GM21381 (cell line): Measurements from ENCODE around the gene KRT84.

ENCODE experiments used
- ATAC-seq: cut with Tn5 transposase; IDR thresholded peaks from one replicate; pipeline ENCODE4 v1.9.1; 2021; ENCODE audit warnings: mild to moderate bottlenecking, moderate library complexity; ENCODE audit not compliant: unreplicated experiment

Gene KRT84, protein sequence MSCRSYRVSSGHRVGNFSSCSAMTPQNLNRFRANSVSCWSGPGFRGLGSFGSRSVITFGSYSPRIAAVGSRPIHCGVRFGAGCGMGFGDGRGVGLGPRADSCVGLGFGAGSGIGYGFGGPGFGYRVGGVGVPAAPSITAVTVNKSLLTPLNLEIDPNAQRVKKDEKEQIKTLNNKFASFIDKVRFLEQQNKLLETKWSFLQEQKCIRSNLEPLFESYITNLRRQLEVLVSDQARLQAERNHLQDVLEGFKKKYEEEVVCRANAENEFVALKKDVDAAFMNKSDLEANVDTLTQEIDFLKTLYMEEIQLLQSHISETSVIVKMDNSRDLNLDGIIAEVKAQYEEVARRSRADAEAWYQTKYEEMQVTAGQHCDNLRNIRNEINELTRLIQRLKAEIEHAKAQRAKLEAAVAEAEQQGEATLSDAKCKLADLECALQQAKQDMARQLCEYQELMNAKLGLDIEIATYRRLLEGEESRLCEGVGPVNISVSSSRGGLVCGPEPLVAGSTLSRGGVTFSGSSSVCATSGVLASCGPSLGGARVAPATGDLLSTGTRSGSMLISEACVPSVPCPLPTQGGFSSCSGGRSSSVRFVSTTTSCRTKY

GRCh38 chr12:52385226-52385702 is at the start of gene KRT84:
Gene KRT84, minus strand, starts transcription at chr12:52385652. Its CDS starts 67 bp downstream, at chr12:52385585.
- no peak for ATAC-seq

DNA sequence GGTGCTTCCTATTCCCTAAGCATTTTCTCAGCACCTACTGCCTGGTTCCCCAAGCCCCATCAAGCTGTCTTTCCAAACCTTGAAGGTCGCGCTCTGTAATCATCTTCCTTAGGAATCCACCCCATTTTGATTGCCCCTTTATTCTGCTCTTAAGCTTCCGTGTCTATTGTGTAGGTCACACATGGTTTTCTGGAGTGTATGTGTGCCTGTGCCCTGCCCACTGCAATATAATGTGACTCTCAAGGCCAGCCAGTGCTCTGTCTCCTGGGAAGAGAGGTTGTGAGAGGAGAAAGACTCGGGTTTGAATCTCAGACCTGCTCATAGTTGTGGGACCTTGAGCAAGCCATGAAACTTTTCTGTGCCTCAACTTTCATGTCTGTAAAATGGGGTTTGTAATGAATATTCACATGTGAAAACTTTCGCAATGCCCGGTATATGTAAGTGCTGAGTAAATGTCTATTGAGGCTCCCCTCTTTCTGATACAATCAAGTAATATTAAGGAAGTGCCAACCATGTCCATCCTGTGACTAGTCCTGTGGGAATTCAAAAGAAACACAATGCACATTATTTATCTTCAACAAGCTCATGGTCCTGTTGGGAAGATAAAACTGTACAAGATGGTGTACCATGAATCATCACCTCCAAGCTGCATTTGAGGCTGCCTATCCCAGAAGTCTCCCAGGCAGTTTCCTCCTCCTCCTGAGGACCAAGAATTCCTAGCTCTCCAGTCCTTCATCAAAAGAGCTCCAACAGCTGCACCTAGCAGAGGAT is 49.5 kb upstream of the KRT84 start:
- no peak for ATAC-seq

- no peak for ATAC-seq
Observed at GRCh38 chr12:52434081-52434733, 48.8 kb upstream of the KRT84 start, which contains the start of gene KRT75. Gene KRT75, minus strand, starts transcription at chr12:52434371. Its CDS starts 67 bp downstream, at chr12:52434304.

DNA sequence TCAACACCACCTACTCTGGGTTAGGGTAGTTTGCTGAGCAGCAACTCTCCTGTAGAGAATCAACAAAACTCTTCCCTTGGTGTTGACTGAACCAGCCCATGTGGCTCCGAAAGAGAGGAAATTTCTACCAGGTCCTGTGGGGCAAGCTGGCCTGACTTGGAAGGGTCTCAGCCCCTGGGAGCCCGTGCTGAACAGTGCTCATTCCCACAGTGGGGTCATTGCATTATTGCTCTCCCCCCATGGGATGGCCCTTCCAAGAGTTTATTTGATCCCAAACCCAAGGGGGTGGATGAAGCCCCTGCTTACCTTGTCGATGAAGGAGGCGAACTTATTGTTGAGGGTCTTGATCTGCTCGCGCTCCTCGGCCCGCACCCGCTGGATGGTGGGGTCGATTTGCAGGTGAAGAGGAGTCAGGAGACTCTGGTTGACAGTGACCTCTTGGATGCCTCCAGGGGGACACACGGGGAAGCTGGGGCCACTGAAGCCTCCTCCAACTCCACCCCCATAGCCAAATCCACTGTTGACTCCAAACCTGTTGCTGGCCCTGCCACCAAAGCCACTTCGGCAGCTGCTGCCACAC is 48.1 kb upstream of the KRT84 start:
- ATAC-seq, result no peak

DNA sequence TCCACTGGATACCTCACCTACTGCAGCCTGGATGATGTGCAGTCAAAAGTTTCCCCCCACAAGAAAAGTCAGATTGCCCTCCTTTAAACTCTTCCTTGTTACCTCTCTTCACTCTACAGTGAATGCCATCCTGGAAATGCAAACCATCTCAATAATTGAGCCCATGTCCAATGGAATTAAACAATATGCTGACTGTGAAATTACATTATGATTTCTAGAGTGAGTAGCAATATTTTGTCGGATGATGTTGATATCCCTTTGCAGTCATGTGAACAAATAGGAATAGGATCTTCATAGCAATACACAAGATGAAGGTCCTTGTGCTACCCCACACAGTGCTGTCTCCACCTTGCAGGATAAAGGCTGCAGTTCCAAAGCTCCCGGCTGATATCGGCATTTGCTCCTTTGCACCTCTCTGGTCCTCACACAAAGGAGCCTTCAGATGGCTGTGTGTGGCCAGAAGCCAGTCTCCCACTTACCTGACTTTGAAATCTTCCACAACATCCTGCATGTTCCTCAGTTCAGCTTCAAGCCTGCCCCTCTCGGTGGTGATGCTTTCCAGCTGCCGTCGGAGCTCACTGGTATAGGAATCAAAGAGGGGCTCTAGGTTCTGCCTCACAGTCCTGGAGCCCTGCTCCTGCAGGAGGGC is 47.2 kb upstream of the KRT84 start:
- no peak for ATAC-seq

- ATAC-seq, result no peak
Observed at GRCh38 chr12:52428121-52428520, 42.7 kb upstream of the KRT84 start.

DNA sequence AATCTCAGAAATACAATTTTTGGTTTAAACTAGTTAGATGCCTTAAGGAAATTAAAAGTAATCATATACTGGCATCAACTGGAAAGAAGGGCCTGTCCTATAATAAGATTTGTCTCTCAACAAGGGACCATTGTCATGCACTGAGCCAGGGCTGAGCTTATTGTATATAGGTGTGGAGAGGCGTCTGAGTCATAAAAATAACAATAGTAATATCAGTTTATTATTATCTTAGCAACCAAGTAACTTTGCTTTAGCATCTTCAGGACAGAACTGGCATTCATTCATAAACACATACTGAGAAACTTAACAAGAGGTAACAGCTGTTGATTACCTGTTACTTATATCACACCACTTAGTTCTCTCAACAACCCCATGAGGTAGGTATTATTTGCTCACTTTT is 41.6 kb upstream of the KRT84 start:
- ATAC-seq, result no peak

- ATAC-seq, result no peak
Observed at GRCh38 chr12:52426034-52426433, 40.6 kb upstream of the KRT84 start.

DNA sequence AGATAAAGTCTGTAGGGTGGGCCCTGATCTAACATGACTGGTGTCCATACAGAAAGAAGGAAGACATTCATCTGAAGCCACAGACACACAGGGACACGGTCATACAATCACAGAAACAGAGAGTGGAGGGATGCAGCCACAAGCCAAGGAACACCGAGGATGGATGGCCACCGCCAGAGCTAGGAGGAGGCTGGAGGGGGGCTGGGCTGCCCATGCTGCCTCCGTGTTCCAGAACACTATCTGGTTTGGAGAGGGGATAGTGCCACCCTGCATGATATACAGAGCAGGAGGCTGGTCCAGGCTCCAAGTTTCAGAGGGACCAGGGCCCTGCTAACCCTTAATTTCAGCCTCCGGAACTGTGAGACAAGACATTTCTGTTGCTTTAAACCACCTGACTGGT is 40.0 kb upstream of the KRT84 start:
- no peak for ATAC-seq

DNA sequence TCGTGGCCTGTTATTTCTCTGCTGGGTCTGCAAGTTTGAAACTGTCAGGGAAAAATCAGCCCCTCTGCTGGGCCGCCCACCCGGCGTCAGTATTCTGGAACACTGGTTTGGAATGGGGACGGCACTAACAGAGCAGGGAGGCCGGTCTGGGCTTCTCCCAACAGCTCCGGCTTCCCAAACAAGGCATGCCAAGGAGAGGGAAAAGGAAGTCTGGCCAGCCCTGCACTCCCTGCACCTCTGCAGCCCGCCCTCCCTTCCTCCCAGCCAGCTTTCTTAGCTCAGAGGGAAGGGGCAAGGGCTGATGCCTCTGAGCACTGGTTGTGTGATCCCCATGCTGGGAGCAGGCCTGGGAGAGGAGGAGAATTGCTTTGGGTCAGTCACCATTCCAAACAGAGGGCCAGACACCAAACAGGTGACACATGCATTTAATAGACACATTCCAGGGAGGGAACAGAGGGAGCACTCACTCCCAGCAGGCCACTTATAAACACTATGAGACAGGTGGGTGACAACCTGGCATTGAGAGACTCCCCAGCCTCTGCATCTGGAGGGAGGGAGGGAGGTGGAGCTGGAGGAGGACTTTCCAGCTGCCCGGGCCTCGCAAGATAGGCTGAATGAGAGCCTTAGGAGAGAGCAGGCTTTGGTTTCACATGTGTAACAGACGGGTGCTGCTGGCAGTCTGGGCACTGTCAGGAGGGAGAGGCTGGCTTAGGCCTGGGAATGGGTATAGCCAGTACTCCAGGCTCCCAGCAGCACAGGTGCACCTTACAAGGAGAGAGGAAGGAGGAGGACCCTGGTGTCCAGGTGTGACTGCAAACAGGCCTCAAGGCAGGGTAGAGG is 38.4 kb upstream of the KRT84 start:
- ATAC-seq, result no peak

- no peak for ATAC-seq
Observed at GRCh38 chr12:52423035-52423434, 37.6 kb upstream of the KRT84 start.

DNA sequence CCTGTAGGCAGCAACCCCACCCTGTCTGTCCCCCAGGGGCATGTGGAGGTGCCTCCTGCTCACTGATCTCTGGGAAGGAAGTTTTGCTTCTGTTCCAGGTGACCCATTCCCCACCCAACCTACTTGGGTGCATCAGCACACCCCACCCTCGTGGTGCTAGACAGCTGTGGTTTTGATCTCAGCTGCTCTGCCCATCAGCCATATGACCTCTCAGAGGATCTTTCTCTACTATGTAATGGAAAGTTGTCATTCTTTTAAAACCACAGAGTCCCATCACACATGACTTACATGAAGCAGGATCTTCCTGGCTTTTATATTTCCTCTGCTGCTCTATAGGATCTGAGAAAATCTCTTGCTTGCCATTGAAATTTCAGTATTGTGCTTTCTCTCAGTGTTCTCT is 34.2 kb upstream of the KRT84 start:
- ATAC-seq, result no peak

- no peak for ATAC-seq
Observed at GRCh38 chr12:52418576-52419110, 33.2 kb upstream of the KRT84 start.

DNA sequence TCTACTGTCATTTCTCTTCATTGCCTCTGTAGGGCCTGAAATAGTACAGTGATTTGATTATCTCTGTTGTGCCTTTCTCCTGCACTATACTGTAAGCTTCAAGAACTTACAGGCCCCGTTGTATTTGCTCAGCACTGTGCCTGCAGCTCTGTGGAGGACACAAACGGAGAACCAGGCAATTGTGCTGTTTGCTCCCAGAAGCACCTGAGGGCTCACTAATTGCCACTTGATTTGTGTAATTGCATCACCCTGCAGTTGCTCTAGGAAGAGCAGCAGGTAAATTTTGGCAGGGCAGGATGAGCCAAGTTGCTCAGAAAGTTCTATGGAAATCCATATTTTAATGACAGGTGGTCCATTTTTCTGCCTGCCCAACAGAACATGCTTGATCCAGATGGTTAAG is 32.3 kb upstream of the KRT84 start:
- ATAC-seq, result no peak

- ATAC-seq, result no peak
Observed at GRCh38 chr12:52416795-52417194, 31.3 kb upstream of the KRT84 start.

- no peak for ATAC-seq
Observed at GRCh38 chr12:52415870-52416750, 30.7 kb upstream of the KRT84 start.

DNA sequence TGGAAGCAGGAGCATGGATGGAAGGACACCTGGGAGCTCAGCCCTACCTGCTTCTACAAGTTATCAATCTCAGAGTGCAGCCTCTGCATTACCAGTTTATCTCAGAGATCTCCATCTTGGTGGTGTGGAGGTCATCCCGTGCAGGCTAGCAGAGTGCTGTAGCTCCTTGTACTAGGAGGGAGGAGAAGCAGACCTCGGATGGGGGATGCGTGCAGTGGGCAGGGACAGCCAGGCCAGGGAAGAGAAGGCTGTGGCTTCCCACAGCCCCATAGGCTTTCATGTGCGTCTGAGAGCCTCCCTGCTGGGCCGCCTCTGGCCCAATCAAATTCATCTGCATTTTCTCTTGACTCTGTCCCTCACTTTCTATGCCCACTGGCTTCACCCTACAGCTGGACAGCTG is 29.5 kb upstream of the KRT84 start:
- ATAC-seq, result no peak

GRCh38 chr12:52413782-52414345 is 28.4 kb upstream of the KRT84 start:
- ATAC-seq, result no peak
